ENCODE data around the gene ABAT.

- TF ChIP-seq CTCF (IDR thresholded peaks at IDR 0.05): no peak
- TF ChIP-seq POLR2AphosphoS2 (conservative IDR thresholded peaks at IDR 0.05; ENCODE audit: low read length): no peak
- TF ChIP-seq NR3C1 (IDR thresholded peaks at IDR 0.05): no peak
- TF ChIP-seq MAFK (IDR thresholded peaks at IDR 0.05; ENCODE audit: partially characterized antibody): no peak
- TF ChIP-seq ZFP36 (IDR thresholded peaks at IDR 0.05; ENCODE audit: borderline replicate concordance, partially characterized antibody): no peak
These were observed 99.8 kb downstream of the ABAT start for GRCh38 chr16:8774208-8774607.
